Chondrocyte (in vitro differentiated cells): Measurements from ENCODE around the gene FAXDC2. TPM values are rescaled to one million over a fixed set of nuclear protein-coding genes. Genes with fewer than 3 reads are reported as not detected.

Source experiments
- DNase-seq: peaks from one replicate; pipeline ENCODE4 v3.0.0; 2021; ENCODE audit warnings: mixed read lengths, low spot score
- H3K27ac Mint-ChIP-seq: one replicate; pipeline ENCODE4 v1.8.0; 2021; ENCODE audit warnings: mild to moderate bottlenecking, moderate library complexity, mixed read lengths; ENCODE audit not compliant: unreplicated experiment
- H3K27me3 Mint-ChIP-seq: 2 replicates; pipeline ENCODE4 v1.8.0; 2021; ENCODE audit warnings: low read depth, mixed read lengths
- H3K36me3 Mint-ChIP-seq: 2 replicates; pipeline ENCODE4 v1.8.0; 2021; ENCODE audit warnings: low read depth, mixed read lengths
- H3K4me1 Mint-ChIP-seq: 2 replicates; pipeline ENCODE4 v1.8.0; 2021; ENCODE audit warnings: low read depth, mild to moderate bottlenecking, mixed read lengths
- H3K4me3 Mint-ChIP-seq: one replicate; pipeline ENCODE4 v1.8.0; 2021; ENCODE audit warnings: mild to moderate bottlenecking, moderate library complexity, mixed read lengths; ENCODE audit not compliant: unreplicated experiment
- H3K9me3 Mint-ChIP-seq: 2 replicates; pipeline ENCODE4 v1.8.0; 2021; ENCODE audit warnings: low read depth, mixed read lengths
- CTCF ChIP-seq: fragments of 200-600 bp; sonication (generic); IDR thresholded peaks from 2 replicates; pipeline ENCODE4 v1.5.0; 2021; ENCODE audit warnings: antibody characterized with exemption, mild to moderate bottlenecking, moderate library complexity
- total RNA-seq: library from RNA; stranded (reverse); gene quantifications from 3 replicates; pipeline ENCODE4 v1.2.1, GENCODE V29; 2021

Gene FAXDC2
- total RNA-seq, 1 donor from 2014 or later = 2.3 TPM

DNA sequence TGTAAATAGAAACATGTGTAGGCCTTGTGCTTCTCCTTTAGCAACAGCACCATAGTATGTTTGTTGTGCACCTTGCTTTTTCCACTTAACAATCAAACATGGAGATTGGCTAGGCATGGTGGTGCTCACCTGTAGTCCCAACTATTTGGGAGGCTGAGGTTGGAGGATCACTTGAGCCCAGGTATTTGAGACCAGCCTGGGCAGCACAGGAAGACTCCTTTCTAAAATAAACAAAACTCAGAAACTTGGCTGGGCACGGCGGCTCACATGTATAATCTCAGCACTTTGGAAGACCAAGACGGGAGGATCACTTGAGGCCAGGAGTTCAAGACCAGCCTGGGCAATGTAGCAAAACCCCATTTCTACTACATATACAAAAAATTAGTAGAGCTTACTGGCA, 948 bp upstream of the FAXDC2 start:
- TF ChIP-seq CTCF = no peak
- Mint-ChIP-seq H3K4me3 (no peak overlapping the region), H3K27me3 (no peaks in the 10 kb centered on the region), H3K27ac (peak overlapping the region; percentile 88), H3K4me1 (peaks cover 23% of the 10 kb centered on the region), H3K36me3 (no peaks in the 10 kb centered on the region), H3K9me3 (no peaks in the 10 kb centered on the region)
- no peak for DNase-seq

- Mint-ChIP-seq H3K9me3 (no peaks in the 10 kb centered on the region), H3K4me1 (peaks cover 23% of the 10 kb centered on the region), H3K36me3 (no peaks in the 10 kb centered on the region), H3K27ac (peak overlapping the region; percentile 88), H3K27me3 (no peaks in the 10 kb centered on the region), H3K4me3 (peak overlapping the region; percentile 74)
- DNase-seq = no peak
- peak; percentile 43 for TF ChIP-seq CTCF
Measured at GRCh38 chr5:154849791-154850201, 607 bp downstream of the FAXDC2 start.

GRCh38 chr5:154849264-154849785, 1.1 kb downstream of the FAXDC2 start:
- H3K27ac Mint-ChIP-seq = peak overlapping the region; percentile 17
- H3K4me3 Mint-ChIP-seq = no peak overlapping the region
- no peaks in the 10 kb centered on the region for H3K36me3 Mint-ChIP-seq

GRCh38 chr5:154844809-154845208, 5.6 kb downstream of the FAXDC2 start:
- no peaks in the 10 kb centered on the region for H3K36me3 Mint-ChIP-seq
- no peak for TF ChIP-seq CTCF

More at GRCh38 chr5:154849264-154849785, 1.1 kb downstream of the FAXDC2 start:
- no peak for DNase-seq
- TF ChIP-seq CTCF = no peak
- H3K27me3 Mint-ChIP-seq = no peaks in the 10 kb centered on the region
- H3K4me1 Mint-ChIP-seq = peaks cover 23% of the 10 kb centered on the region
- no peaks in the 10 kb centered on the region for H3K9me3 Mint-ChIP-seq

GRCh38 chr5:154842689-154843530, 7.5 kb downstream of the FAXDC2 start:
- Mint-ChIP-seq H3K4me3 (no peak overlapping the region), H3K36me3 (peaks cover 2% of the 10 kb centered on the region), H3K27ac (no peak overlapping the region), H3K4me1 (peaks cover 5% of the 10 kb centered on the region), H3K9me3 (no peaks in the 10 kb centered on the region), H3K27me3 (no peaks in the 10 kb centered on the region)
- no peak for DNase-seq
- no peak for TF ChIP-seq CTCF

More at GRCh38 chr5:154844809-154845208, 5.6 kb downstream of the FAXDC2 start:
- no peak for DNase-seq
- Mint-ChIP-seq H3K27me3 (no peaks in the 10 kb centered on the region), H3K27ac (no peak overlapping the region), H3K9me3 (no peaks in the 10 kb centered on the region), H3K4me3 (no peak overlapping the region), H3K4me1 (peaks cover 12% of the 10 kb centered on the region)
